Subcutaneous abdominal adipose tissue (tissue), 5 donors: Measurements from ENCODE around the gene SLC12A6.
"Not testable (repeated sequence)": the region's sequence is repeated elsewhere in the genome, so short reads cannot be mapped to it uniquely, and the experiment has no call there.

ENCODE experiments used
- H3K27ac ChIP-seq: one replicate; pipeline ENCODE4 v1.7.0; 2013; ENCODE audit warnings: low read depth, mild to moderate bottlenecking, inconsistent platforms, low read length, moderate library complexity
- H3K27me3 ChIP-seq, 5 donors: one replicate each; pipeline ENCODE4 v1.7.0; 2013; ENCODE audit warnings: low read length in 5 of 5, inconsistent platforms in 1 of 5; ENCODE audit not compliant: control insufficient read depth in 5 of 5, insufficient read depth in 4 of 5
- H3K36me3 ChIP-seq, 5 donors: one replicate each; pipeline ENCODE4 v1.7.0; 2013; ENCODE audit warnings: low read length in 5 of 5; ENCODE audit not compliant: control insufficient read depth in 5 of 5, insufficient read depth in 5 of 5
- H3K4me1 ChIP-seq, 5 donors: one replicate each; pipeline ENCODE4 v1.7.0; 2013; ENCODE audit warnings: low read length in 5 of 5, mild to moderate bottlenecking in 3 of 5, moderate library complexity in 1 of 5; ENCODE audit not compliant: control insufficient read depth in 5 of 5, insufficient read depth in 5 of 5
- H3K4me3 ChIP-seq, 5 donors: one replicate each; pipeline ENCODE4 v1.7.0; 2013; ENCODE audit warnings: low read length in 5 of 5, low read depth in 1 of 5
- H3K9ac ChIP-seq, 5 donors: one replicate each; pipeline ENCODE4 v1.7.0; 2013; ENCODE audit warnings: low read length in 5 of 5, mild to moderate bottlenecking in 4 of 5, moderate library complexity in 3 of 5
- H3K9me3 ChIP-seq, 5 donors: one replicate each; pipeline ENCODE4 v1.7.0; 2013; ENCODE audit warnings: low read length in 5 of 5; ENCODE audit not compliant: control insufficient read depth in 5 of 5
- donor health status: healthy.
- donor health status: healthy.
- donor health status: healthy.
- donor health status: healthy.
- donor health status: healthy.

The SLC12A6 gene

DNA sequence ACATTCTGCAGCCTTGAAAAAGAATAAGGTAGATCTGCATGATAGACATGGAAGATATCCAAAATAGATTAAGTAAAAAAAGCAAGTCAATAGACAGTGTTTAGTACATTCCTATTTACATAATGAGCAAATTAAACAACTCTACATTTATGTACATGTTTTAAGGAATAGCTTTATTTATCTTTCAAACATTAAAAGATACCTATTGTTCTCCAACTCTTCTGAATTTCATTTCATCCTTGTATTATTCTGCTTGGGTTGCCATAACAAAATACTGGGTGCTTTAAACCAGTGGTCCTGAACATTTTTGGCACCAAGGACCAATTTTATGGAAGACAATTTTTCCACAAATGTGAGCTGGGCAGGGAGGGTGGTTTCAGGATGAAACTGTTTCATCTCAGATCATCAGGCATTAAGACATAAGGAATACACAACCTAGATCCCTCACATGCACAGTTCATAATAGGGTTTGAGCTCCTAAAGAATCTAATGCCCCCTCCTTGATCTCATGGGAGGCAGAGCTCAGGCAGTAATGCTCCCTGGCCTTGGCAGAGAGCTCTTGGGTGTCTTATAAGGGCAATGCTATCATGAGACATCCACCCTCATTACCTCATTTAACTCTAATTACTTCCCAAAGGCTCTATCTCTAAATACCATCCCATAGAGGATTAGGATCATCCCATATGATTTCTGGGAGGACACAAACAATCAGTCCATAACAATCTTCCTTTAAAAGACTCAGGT is 120.9 kb downstream of the SLC12A6 start:
- no peaks in the 10 kb centered on the region for H3K9me3 ChIP-seq
- no peak overlapping the region for H3K27ac ChIP-seq
- no peaks in the 10 kb centered on the region for H3K4me1 ChIP-seq
- no peak overlapping the region for H3K9ac ChIP-seq
- no peaks in the 10 kb centered on the region for H3K27me3 ChIP-seq
- H3K4me3 ChIP-seq: no peak overlapping the region
- H3K36me3 ChIP-seq: no peaks in the 10 kb centered on the region

DNA sequence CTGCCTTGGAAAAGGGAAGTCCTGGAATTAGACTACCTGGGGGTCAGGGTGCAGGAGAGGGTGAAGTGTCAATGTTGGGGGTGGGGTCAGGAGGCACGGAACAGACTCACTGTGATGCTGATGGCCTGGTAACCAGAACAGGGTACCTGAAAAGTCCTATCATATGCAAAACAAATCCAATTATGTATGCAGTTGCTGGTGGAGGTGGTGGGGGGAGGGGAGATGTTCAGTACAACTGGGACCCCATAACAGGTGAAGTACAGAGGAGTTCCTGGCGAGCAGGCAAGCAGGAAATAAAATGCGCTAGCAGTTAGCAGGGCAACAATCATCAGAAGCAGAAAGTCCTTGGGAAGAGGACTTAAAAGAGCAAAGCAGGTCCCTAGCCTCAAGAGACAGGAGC is 123.4 kb downstream of the SLC12A6 start:
- no peak overlapping the region for H3K9ac ChIP-seq

DNA sequence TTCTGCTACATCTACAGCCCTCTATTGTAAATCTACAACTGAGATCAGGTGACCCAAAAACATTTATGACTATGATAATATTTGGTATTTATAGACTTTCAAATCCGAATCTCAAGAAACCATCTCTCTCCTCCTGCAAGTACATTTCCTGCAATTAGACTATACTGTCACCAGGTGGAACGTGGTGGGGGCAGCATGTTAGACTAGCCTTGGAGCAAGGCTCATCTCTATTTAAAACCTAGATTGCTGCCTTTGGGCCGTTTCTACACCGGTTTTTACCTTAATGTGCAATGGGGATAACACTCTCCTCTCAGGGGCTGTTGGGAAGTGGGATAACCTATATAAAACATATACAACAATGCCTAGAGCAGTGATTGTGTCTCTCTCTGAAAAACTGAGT is 123.9 kb downstream of the SLC12A6 start:
- no peaks in the 10 kb centered on the region for H3K9me3 ChIP-seq
- H3K27ac ChIP-seq: no peak overlapping the region
- H3K4me1 ChIP-seq: peaks cover 0 to 10% (median 6%) of the 10 kb centered on the region in 5 donors
- no peaks in the 10 kb centered on the region for H3K27me3 ChIP-seq
- no peak overlapping the region for H3K9ac ChIP-seq
- no peaks in the 10 kb centered on the region for H3K36me3 ChIP-seq
- no peak overlapping the region for H3K4me3 ChIP-seq

More for the DNA sequence above, 123.4 kb downstream of the SLC12A6 start:
- Histone ChIP-seq H3K4me1 (peaks cover 0 to 5% (median 2%) of the 10 kb centered on the region in 5 donors), H3K9me3 (no peaks in the 10 kb centered on the region), H3K27ac (no peak overlapping the region), H3K4me3 (no peak overlapping the region), H3K27me3 (no peaks in the 10 kb centered on the region), H3K36me3 (no peaks in the 10 kb centered on the region)

DNA sequence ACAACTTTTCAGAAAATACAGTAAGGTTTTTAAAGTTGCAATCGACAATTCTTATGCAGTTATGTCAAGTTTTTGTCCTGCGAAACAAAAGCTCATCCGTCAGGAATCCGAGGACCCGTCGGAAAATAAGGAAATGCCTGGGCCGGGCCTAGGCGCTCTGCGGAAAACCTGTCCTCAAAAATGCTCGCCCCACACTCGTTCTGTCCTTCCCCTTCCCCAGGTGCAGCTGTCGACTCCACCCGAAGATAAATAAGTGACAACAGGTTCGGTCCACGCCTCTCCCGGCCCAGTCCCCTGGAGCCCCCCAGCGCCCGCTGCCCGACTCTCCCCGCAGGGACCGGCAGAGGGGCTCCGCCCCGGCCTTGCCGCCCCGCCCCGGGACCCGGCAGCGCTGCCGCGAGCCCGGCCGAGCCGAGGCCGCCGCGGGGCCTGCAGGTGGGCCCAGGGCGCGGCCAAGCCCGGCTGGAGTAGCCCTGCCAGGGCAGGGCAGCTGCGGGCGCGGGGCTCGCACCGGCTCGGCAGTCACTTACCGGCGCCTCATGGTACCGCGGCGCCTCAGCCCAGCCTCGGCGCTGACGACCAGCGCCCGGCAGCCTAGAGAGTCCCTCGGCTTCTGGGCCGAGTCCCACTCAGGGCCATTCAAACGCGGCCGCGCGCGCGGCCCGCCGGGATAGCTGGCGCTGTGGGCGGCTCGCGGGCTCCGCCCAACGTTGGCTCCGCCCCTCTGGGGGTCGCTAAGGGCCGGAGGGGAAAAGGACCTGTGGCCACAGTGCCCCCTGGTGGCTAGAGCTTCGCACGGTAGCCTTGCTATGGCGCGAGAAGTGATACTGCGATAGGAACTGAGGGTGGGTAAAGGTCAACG is 127.9 kb downstream of the SLC12A6 start, which contains the start of gene KATNBL1:
KATNBL1 (minus strand) TSS at position 676 of the 862 bp plus-strand sequence. CDS start 46,420 bp downstream, outside the sequence.
- peak within 1 kb of the TSS; percentile 81 to 96 (median 93) for H3K9ac ChIP-seq
- peaks cover 0 to 6% (median 0%) of the 10 kb centered on the region in 5 donors for H3K36me3 ChIP-seq
- H3K4me3 ChIP-seq: peak within 1 kb of the TSS; percentile 79 to 92 (median 85)
- H3K27me3 ChIP-seq: no peaks in the 10 kb centered on the region
- peak within 1 kb of the TSS; percentile 68 for H3K27ac ChIP-seq
- H3K4me1 ChIP-seq: peaks cover 0 to 15% (median 13%) of the 10 kb centered on the region in 5 donors
- H3K9me3 ChIP-seq: no peaks in the 10 kb centered on the region

DNA sequence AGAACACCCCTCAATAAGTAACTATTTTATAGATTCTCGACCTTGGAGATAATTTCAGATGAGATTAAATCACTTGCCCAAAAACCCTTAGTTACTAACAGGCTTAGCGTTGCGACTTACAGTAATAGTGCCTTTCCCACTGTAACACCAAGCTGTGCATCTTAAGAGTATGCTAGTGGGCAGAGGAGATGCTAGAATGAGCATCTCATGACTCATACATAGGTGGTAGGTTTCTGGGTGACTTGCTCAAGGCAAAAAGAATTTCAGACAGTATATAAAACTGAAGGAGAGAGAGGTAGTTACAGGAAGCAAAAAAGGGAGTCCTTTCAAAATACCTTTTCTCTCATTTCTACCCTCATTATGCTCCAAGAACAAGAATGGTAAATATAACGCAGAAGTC is 131.6 kb downstream of the SLC12A6 start:
- H3K36me3 ChIP-seq: peaks cover 0 to 6% (median 0%) of the 10 kb centered on the region in 5 donors
- H3K4me3 ChIP-seq: no peak overlapping the region
- no peaks in the 10 kb centered on the region for H3K27me3 ChIP-seq
- H3K9ac ChIP-seq: peak overlapping the region in 1 of 5 donors; percentile 22
- no peaks in the 10 kb centered on the region for H3K9me3 ChIP-seq
- peaks cover 0 to 15% (median 13%) of the 10 kb centered on the region in 5 donors for H3K4me1 ChIP-seq
- no peak overlapping the region for H3K27ac ChIP-seq

DNA sequence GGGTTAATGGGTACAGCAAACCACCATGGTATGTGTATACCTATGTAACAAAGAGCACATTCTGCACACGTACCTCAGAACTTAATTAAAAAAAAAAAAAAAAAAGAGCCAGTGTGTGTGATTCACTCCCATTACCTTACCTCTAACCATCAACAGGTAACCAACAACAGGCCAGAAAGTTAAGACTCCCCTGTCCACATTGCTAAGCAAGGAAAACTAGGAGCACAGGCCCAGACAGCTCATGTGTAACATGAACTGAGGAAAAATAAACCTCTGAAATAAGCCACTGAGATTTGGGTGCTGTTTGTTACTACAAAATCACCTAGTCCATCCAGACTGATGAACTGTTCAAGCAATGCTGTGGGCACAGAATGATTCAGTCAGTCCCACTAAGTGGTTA is 133.6 kb downstream of the SLC12A6 start:
- Histone ChIP-seq H3K27me3 (no peaks in the 10 kb centered on the region), H3K9ac (no peak overlapping the region), H3K4me1 (peaks cover 0 to 13% (median 9%) of the 10 kb centered on the region in 5 donors)

DNA sequence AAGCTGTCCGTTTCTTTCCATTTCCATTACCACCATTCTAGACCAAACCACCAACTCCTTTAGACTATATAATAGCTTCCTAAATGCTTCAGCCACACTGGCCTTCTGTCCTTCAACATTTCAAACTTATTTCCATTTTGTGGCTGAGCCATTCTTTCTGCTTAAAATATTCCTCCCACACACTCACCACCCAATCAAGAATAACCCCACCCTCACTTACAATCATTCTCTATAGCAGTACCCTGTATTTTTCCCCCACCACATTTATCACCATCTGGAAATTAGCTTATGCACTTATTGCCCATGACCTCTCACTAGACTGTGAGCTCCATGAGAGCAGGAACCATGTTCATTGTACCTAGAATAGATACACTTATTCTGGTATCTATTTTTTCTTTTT is 134.3 kb downstream of the SLC12A6 start:
- Histone ChIP-seq H3K9ac (no peak overlapping the region), H3K27ac (no peak overlapping the region), H3K27me3 (no peaks in the 10 kb centered on the region), H3K9me3 (no peaks in the 10 kb centered on the region), H3K4me1 (peaks cover 0 to 7% (median 3%) of the 10 kb centered on the region in 5 donors), H3K4me3 (no peak overlapping the region), H3K36me3 (peaks cover 0 to 7% (median 4%) of the 10 kb centered on the region in 5 donors)

More for the DNA sequence above, 133.6 kb downstream of the SLC12A6 start:
- Histone ChIP-seq H3K36me3 (peaks cover 0 to 7% (median 4%) of the 10 kb centered on the region in 5 donors), H3K9me3 (no peaks in the 10 kb centered on the region), H3K4me3 (no peak overlapping the region), H3K27ac (no peak overlapping the region)

DNA sequence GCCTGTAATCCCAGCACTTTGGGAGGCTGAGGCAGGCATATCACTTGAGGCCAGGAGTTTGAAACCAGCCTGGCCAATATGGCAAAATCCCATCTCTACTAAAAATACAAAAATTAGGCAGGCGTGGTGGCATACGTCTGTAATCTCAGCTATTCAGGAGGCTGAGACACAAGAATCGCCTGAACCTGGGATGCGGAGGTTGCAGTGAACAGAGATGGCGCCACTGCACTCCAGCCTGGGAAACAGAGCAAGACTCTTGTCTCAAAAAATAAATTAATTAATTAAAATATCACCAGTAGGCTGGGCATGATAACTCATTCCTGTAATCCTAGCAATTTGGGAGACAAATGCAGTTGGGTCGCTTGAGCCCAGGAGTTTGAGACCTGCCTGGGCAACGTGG is 144.3 kb downstream of the SLC12A6 start:
- H3K27me3 ChIP-seq, H3K4me3 ChIP-seq, H3K27ac ChIP-seq, H3K36me3 ChIP-seq, H3K4me1 ChIP-seq, H3K9me3 ChIP-seq, H3K9ac ChIP-seq: not testable (repeated sequence)

DNA sequence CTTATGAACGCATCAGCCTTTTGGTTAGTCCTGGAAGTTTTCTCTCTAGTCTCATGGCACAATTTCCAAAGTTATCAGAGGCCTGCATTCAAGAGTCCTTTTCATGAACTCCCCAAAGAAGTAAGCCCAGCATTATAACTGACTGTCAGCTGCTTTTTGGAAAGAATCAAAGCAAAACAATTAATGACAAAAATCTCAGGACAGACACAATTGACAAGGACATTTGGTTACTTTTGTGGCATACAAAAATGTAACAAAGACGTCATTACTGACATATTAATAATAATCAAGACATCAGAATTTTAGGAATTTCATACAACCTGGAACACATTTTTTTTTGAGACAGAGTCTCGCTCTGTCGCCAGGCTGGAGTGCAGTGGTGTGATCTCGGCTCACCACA is 148.9 kb downstream of the SLC12A6 start:
- H3K36me3 ChIP-seq: peaks cover 0 to 3% (median 0%) of the 10 kb centered on the region in 5 donors
- H3K9me3 ChIP-seq: no peaks in the 10 kb centered on the region

DNA sequence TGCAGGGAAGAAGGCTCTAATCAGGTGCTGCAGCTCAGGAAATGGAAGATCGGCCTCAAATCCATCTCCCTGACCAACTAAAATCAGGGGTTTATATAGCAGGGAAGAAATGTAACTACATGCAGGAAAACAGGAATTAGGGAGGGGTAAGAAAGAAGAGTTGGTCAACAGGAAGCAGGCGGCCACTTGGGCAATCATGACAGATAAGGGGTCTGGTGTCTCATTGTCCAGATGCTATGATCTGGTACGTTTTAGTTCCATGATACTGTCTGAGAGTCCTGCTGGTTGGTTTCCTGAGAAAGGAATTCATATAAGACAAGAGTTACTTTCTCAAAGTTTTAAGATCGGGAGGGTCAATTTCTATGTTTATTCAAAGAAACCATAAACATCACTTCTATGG is 151.9 kb downstream of the SLC12A6 start:
- no peaks in the 10 kb centered on the region for H3K27me3 ChIP-seq
- H3K27ac ChIP-seq: no peak overlapping the region
- no peak overlapping the region for H3K4me3 ChIP-seq
- H3K9ac ChIP-seq: no peak overlapping the region
- H3K9me3 ChIP-seq: no peaks in the 10 kb centered on the region
- peaks cover 0 to 15% (median 0%) of the 10 kb centered on the region in 5 donors for H3K4me1 ChIP-seq
- peaks cover 0 to 3% (median 0%) of the 10 kb centered on the region in 5 donors for H3K36me3 ChIP-seq

More for the DNA sequence above, 148.9 kb downstream of the SLC12A6 start:
- Histone ChIP-seq H3K4me1 (peaks cover 0 to 12% (median 0%) of the 10 kb centered on the region in 5 donors), H3K9ac (no peak overlapping the region), H3K27ac (no peak overlapping the region), H3K27me3 (no peaks in the 10 kb centered on the region), H3K4me3 (no peak overlapping the region)
